Astrocyte (in vitro differentiated cells and primary cell): ENCODE results near the gene ENOX1. TPM values are rescaled to one million over a fixed set of nuclear protein-coding genes. Genes with fewer than 3 reads are reported as not detected.
"Not testable (repeated sequence)": the region's sequence is repeated elsewhere in the genome, so short reads cannot be mapped to it uniquely, and the experiment has no call there.

Experiments used
- DNase-seq: peaks from one replicate; pipeline ENCODE4 v3.0.0-alpha.2; 2010; ENCODE audit warnings: low read depth
- FAIRE-seq: peaks from 2 replicates; lab custom pipeline; 2011; peaks lifted over from hg19 to GRCh38; lab: Jason Lieb, UNC
- H2AFZ ChIP-seq: 2 replicates; pipeline ENCODE4 v1.6.0; 2012; ENCODE audit warnings: low read depth, low read length, inconsistent platforms
- H3K27ac ChIP-seq: 2 replicates; pipeline ENCODE4 v1.5.1; 2011; ENCODE audit warnings: low read depth, low read length, inconsistent platforms
- H3K27me3 ChIP-seq: 2 replicates; pipeline ENCODE4 v1.6.0; 2011; ENCODE audit warnings: low read length, inconsistent platforms; ENCODE audit not compliant: insufficient read depth
- H3K36me3 ChIP-seq: 2 replicates; pipeline ENCODE4 v1.5.1; 2011; ENCODE audit warnings: low read length, inconsistent platforms; ENCODE audit not compliant: insufficient read depth
- H3K4me1 ChIP-seq: 2 replicates; pipeline ENCODE4 v1.5.1; 2011; ENCODE audit warnings: low read length, inconsistent platforms; ENCODE audit not compliant: insufficient read depth
- H3K4me2 ChIP-seq: 2 replicates; pipeline ENCODE4 v1.6.0; 2012; ENCODE audit warnings: low read length, inconsistent platforms
- H3K4me3 ChIP-seq: 2 replicates; pipeline ENCODE4 v1.5.1; 2011; ENCODE audit warnings: low read depth, mild to moderate bottlenecking, low read length, inconsistent platforms; ENCODE audit not compliant: insufficient read depth
- H3K79me2 ChIP-seq: 2 replicates; pipeline ENCODE4 v1.6.0; 2012; ENCODE audit warnings: mild to moderate bottlenecking, low read length, inconsistent platforms; ENCODE audit not compliant: insufficient read depth
- H3K9ac ChIP-seq: 2 replicates; pipeline ENCODE4 v1.6.0; 2012; ENCODE audit warnings: mild to moderate bottlenecking, low read length, inconsistent platforms
- H3K9me3 ChIP-seq: 2 replicates; pipeline ENCODE4 v1.5.1; 2012; ENCODE audit warnings: low read depth, mild to moderate bottlenecking, low read length, inconsistent platforms; ENCODE audit not compliant: insufficient read depth
- H4K20me1 ChIP-seq: 2 replicates; pipeline ENCODE4 v1.6.0; 2012; ENCODE audit warnings: low read length, inconsistent platforms; ENCODE audit not compliant: insufficient read depth
- H3K27ac Mint-ChIP-seq: one replicate; pipeline ENCODE4 v1.8.0; 2021; ENCODE audit warnings: mild to moderate bottlenecking, mixed read lengths; ENCODE audit not compliant: unreplicated experiment
- H3K27me3 Mint-ChIP-seq: one replicate; pipeline ENCODE4 v1.8.0; 2021; ENCODE audit warnings: low read depth, mixed read lengths; ENCODE audit not compliant: unreplicated experiment
- H3K36me3 Mint-ChIP-seq: one replicate; pipeline ENCODE4 v1.8.0; 2021; ENCODE audit warnings: low read depth, mixed read lengths; ENCODE audit not compliant: unreplicated experiment
- H3K4me1 Mint-ChIP-seq: one replicate; pipeline ENCODE4 v1.8.0; 2021; ENCODE audit warnings: low read depth, mixed read lengths; ENCODE audit not compliant: unreplicated experiment
- H3K4me3 Mint-ChIP-seq: one replicate; pipeline ENCODE4 v1.8.0; 2021; ENCODE audit warnings: mild to moderate bottlenecking, moderate library complexity, mixed read lengths; ENCODE audit not compliant: unreplicated experiment
- H3K9me3 Mint-ChIP-seq: one replicate; pipeline ENCODE4 v1.8.0; 2021; ENCODE audit warnings: mild to moderate bottlenecking, mixed read lengths; ENCODE audit not compliant: unreplicated experiment
- EZH2 ChIP-seq: IDR thresholded peaks from 2 replicates; pipeline ENCODE4 v1.6.1; 2012; ENCODE audit warnings: mild to moderate bottlenecking, low read length, inconsistent platforms; ENCODE audit not compliant: insufficient read depth
- total RNA-seq: library from RNA; stranded (reverse); gene quantifications from 2 replicates; pipeline ENCODE4 v1.2.1, GENCODE V29; 2021
- TF ChIP-seq, protein P1 (sequence below): IDR thresholded peaks from 2 replicates; pipeline ENCODE4 v1.5.1; 2011; ENCODE audit warnings: low read depth, mild to moderate bottlenecking, inconsistent platforms, low read length, moderate library complexity; ENCODE audit not compliant: insufficient read depth

ENOX1 gene
- total RNA-seq, 1 donor from 2014 or later: 2.3 TPM

DNA sequence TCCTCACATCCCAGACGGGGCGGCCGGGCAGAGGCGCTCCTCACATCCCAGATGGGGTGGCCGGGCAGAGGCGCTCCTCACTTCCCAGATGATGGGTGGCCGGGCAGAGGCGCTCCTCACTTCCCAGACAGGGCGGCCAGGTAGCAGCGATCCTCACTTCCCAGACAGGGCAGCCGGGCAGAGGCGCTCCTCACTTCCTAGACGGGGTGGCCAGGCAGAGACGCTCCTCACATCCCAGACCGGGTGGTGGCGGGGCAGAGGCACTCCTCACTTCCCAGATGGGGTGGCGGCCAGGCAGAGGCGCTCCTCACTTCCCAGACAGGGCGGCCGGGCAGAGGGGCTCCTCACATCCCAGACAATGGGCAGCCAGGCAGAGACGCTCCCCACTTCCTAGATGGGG, 370.4 kb downstream of the ENOX1 start:
- H3K4me3 ChIP-seq, H3K9me3 Mint-ChIP-seq, H4K20me1 ChIP-seq, H3K36me3 Mint-ChIP-seq, H3K27me3 ChIP-seq, FAIRE-seq, H3K4me1 ChIP-seq, H3K4me1 Mint-ChIP-seq, H3K4me2 ChIP-seq, DNase-seq, H3K36me3 ChIP-seq, H3K4me3 Mint-ChIP-seq, H3K27ac ChIP-seq, H3K79me2 ChIP-seq, H3K27me3 Mint-ChIP-seq, H2AFZ ChIP-seq, H3K9me3 ChIP-seq, H3K27ac Mint-ChIP-seq, H3K9ac ChIP-seq: not testable (repeated sequence)

DNA sequence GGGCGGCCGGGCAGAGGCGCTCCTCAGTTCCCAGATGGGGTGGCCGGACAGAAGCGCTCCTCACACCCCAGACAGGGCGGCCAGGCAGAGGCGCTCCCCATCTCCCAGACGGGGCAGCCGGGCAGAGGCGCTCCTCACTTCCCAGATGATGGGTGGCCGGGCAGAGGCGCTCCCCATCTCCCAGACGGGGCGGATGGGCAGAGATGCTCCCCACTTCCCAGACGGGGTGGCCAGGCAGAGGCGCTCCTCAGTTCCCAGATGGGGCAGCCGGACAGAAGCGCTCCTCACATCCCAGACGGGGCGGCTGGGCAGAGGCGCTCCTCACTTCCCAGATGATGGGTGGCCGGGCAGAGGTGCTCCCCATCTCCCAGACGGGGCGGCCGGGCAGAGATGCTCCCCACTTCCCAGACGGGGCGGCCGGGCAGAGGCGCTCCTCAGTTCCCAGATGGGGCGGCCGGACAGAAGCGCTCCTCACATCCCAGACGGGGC, 370.8 kb downstream of the ENOX1 start:
- FAIRE-seq, H3K36me3 Mint-ChIP-seq: not testable (repeated sequence)

DNA sequence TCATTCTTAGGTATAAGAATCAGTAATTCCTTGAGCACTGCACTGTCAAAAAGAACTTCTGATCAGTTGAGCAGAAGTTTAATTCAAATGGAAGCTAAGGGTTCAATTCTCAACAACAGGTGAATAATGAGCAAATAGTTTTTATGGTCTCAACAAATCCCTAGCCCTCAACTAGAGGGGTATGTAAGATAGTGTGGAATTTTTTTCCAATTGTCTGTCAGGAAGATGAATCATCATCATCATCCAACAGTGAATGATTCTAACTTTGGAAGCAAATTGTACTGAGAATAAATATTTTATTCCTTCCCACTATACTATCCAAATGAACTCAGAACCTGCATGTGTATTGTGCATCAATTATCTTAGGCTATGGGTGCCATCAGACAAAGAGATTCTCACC, 372.7 kb downstream of the ENOX1 start:
- no peak overlapping the region for H2AFZ ChIP-seq
- H3K4me1 ChIP-seq: no peaks in the 10 kb centered on the region
- Mint-ChIP-seq H3K27me3 (no peaks in the 10 kb centered on the region), H3K9me3 (no peaks in the 10 kb centered on the region), H3K4me3 (no peak overlapping the region), H3K27ac (no peak overlapping the region), H3K4me1 (no peaks in the 10 kb centered on the region), H3K36me3 (no peaks in the 10 kb centered on the region)
- DNase-seq (no peak), FAIRE-seq (no peak)
- H3K9me3 ChIP-seq: no peaks in the 10 kb centered on the region
- no peaks in the 10 kb centered on the region for H3K36me3 ChIP-seq
- H4K20me1 ChIP-seq: no peaks in the 10 kb centered on the region
- no peak overlapping the region for H3K4me3 ChIP-seq
- H3K27me3 ChIP-seq: no peaks in the 10 kb centered on the region
- H3K9ac ChIP-seq: no peak overlapping the region
- H3K27ac ChIP-seq: no peak overlapping the region
- TF ChIP-seq EZH2: no peak
- TF ChIP-seq, protein P1, sequence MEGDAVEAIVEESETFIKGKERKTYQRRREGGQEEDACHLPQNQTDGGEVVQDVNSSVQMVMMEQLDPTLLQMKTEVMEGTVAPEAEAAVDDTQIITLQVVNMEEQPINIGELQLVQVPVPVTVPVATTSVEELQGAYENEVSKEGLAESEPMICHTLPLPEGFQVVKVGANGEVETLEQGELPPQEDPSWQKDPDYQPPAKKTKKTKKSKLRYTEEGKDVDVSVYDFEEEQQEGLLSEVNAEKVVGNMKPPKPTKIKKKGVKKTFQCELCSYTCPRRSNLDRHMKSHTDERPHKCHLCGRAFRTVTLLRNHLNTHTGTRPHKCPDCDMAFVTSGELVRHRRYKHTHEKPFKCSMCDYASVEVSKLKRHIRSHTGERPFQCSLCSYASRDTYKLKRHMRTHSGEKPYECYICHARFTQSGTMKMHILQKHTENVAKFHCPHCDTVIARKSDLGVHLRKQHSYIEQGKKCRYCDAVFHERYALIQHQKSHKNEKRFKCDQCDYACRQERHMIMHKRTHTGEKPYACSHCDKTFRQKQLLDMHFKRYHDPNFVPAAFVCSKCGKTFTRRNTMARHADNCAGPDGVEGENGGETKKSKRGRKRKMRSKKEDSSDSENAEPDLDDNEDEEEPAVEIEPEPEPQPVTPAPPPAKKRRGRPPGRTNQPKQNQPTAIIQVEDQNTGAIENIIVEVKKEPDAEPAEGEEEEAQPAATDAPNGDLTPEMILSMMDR: no peak
- H3K79me2 ChIP-seq: no peaks in the 10 kb centered on the region
- no peak overlapping the region for H3K4me2 ChIP-seq

More for the DNA sequence above, 370.8 kb downstream of the ENOX1 start:
- not testable (repeated sequence) for H4K20me1 ChIP-seq, DNase-seq, H3K27me3 Mint-ChIP-seq, H3K4me2 ChIP-seq, H3K27me3 ChIP-seq, H3K4me1 Mint-ChIP-seq, H3K9ac ChIP-seq, H3K9me3 Mint-ChIP-seq, H3K27ac ChIP-seq, H3K4me1 ChIP-seq, H3K9me3 ChIP-seq, H2AFZ ChIP-seq, H3K4me3 Mint-ChIP-seq, H3K27ac Mint-ChIP-seq, H3K36me3 ChIP-seq, H3K4me3 ChIP-seq, H3K79me2 ChIP-seq

DNA sequence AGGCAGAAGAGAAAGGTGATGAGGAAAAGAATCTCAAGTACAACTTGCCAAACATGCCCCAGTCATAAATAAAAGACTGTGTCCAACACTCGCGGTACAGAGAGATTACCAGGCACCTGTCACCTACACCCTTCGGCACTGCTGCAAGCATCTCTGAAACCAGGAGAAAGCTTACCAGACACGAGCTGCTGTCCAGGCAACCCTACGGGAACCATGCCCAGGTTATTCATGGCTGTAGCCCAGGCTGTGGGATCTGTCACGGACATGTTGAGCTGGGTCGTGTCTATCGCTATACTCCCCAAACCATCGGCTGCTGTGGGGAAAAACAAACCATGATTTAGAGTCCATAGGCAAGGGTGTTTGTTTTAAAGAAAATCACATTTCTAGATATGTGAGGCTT, 375.0 kb downstream of the ENOX1 start:
- Mint-ChIP-seq H3K27me3 (no peaks in the 10 kb centered on the region), H3K4me1 (no peaks in the 10 kb centered on the region), H3K36me3 (no peaks in the 10 kb centered on the region), H3K4me3 (no peak overlapping the region), H3K9me3 (no peaks in the 10 kb centered on the region), H3K27ac (no peak overlapping the region)
- Histone ChIP-seq H3K79me2 (no peaks in the 10 kb centered on the region), H3K4me1 (no peaks in the 10 kb centered on the region), H3K27ac (no peak overlapping the region), H3K36me3 (no peaks in the 10 kb centered on the region), H2AFZ (no peak overlapping the region), H3K9me3 (no peaks in the 10 kb centered on the region), H3K4me2 (no peak overlapping the region), H3K9ac (no peak overlapping the region), H3K27me3 (no peaks in the 10 kb centered on the region), H4K20me1 (no peaks in the 10 kb centered on the region), H3K4me3 (no peak overlapping the region)
- TF ChIP-seq, protein P1: no peak
- TF ChIP-seq EZH2: no peak
- DNase-seq (peak; percentile 14), FAIRE-seq (no peak)
